GM19238 (cell line): ENCODE results near the gene CD40.
A peak's percentile ranks its signal among the peaks of the same experiment; 100 is the strongest.

Experiments
- DNase-seq: peaks from one replicate; pipeline ENCODE4 v3.0.0; 2011; ENCODE audit warnings: low spot score; ENCODE audit not compliant: insufficient read length

CD40 gene

DNA sequence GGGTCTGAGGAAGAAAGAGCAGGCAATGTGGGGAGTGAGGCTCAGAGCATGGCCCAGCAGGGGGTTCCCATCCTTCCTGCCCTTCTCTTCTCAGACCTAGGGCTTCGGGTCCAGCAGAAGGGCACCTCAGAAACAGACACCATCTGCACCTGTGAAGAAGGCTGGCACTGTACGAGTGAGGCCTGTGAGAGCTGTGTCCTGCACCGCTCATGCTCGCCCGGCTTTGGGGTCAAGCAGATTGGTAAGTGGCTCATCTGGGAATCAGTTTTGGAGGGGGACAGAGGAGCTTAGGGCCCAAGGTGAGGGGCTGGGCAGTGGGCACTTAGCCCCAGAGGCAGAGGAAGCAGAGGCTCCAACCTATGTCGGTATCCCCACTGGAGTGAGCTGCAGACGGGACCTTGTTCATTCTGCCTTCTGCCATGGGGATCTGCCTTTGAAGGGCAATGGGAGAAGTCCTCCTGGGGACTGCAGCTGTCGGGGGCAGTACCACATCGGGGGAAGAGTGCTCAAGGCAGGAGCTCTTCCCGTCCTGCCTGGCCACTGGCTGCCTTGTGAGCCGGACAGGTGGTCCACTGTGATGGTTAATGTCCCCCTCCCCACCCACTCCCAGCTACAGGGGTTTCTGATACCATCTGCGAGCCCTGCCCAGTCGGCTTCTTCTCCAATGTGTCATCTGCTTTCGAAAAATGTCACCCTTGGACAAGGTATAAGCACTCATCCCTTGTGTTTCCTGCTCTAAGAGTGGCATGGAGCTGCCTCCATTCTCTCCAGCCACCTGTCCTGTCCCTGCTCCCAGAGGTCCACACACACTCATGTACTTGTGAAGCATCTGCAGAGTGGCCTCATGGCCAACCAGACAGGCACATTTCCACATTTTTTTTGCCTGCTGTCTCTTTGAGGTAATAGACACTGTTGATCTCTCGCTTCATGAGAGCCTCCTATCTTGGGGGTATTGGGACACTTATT is 4.7 kb downstream of the CD40 start:
- DNase-seq = no peak

DNA sequence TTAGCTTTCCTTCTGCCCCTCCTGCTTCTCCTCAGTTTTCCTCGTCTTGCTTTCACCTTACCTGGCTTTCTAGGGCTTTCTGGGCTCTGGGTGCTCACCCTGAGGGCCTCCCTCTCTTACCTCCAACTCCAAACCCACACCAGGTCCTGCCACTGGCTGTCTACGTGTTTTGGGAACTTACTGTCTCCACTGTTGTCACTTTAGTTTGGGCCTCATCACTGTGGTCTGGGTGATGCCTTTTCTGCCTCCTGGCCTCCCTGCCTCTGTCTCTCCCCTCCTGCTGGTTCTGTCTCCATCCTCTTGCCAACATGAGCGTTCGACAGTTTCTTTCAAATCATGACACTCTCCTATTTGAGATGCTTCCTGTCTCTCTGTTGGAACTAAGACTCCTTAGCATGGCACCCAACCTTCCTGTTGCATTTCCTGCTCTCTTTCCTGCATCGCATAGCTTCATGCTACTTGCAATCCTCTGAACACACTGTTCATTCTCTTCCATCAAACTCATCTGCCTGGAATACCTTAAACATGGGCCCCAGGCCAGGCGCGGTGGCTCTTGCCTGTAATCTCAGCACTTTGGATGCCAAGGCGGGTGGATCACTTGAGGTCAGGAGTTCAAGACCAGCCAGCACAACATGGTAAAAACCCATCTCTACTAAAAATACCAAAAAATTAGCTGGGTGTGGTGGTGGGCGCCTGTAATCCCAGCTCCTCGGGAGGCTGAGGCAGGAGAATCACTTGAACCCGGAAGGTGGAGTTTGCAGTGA is 5.5 kb downstream of the CD40 start:
- DNase-seq = no peak

GRCh38 chr20:46126440-46127056 is 8.4 kb downstream of the CD40 start:
- no peak for DNase-seq

- no peak for DNase-seq
Measured at GRCh38 chr20:46127396-46128010, 9.4 kb downstream of the CD40 start.

- DNase-seq = no peak
Measured at GRCh38 chr20:46128310-46129151, 10.4 kb downstream of the CD40 start.

GRCh38 chr20:46129955-46130481 is 11.9 kb downstream of the CD40 start:
- no peak for DNase-seq

DNA sequence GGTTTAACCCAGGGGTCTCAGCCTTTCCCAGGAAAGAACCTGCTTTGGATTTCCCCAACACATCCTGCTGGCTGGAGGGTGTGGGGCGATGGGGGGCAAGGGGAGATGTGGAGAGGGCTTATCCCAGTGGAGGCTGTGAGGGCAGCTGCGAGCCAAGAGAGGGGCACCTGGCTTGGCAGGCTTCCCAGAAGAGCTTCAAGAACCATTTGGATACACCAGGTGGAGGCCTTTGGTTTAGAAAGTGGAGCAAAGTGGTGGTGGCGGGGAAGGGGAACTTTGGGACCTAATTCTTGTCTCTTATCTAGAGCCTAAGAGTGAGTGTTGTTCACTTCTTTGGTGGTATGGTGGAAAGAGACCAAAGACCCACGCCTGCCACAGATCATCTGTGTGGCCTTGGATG is 12.4 kb downstream of the CD40 start:
- no peak for DNase-seq

- DNase-seq = no peak
Measured at GRCh38 chr20:46131396-46131795, 13.3 kb downstream of the CD40 start.

GRCh38 chr20:46132705-46133120 is 14.6 kb downstream of the CD40 start:
- peak; percentile 72 for DNase-seq

- no peak for DNase-seq
Measured at GRCh38 chr20:46133886-46134654, 16.0 kb downstream of the CD40 start.

- no peak for DNase-seq
Measured at GRCh38 chr20:46134716-46135115, 16.6 kb downstream of the CD40 start.

GRCh38 chr20:46135856-46136633 is 17.9 kb downstream of the CD40 start:
- DNase-seq = no peak

GRCh38 chr20:46137816-46138215 is 19.7 kb downstream of the CD40 start:
- no peak for DNase-seq

GRCh38 chr20:46139266-46139889 is 21.3 kb downstream of the CD40 start:
- no peak for DNase-seq

DNA sequence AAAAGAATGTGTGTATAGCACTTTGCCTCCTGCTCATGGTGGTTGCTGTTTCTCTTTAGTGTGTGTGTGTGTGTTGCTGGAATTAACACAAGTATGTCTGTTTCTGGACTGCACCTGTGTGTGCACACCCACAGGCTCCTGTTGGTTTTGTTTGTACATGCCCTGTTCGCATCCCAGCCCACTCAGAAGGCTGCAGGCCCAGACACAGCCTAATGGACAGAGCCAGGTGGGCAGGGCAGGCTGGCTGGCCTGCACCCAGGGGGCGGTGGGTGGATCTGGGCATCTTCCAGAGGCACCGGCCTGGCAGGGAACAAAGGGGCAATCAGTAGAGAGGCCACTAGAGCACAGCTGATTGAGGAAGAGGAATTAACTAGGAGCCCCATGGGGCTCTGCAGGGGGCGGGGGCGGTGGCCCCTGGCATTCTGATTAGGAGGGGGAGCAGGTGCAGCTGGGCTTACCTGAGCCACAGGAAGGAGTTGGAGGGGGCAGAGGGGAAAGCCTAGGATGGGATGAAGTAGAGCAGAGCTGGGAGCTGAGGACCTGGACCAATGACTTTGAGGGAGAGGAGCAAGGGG is 21.9 kb downstream of the CD40 start:
- no peak for DNase-seq

GRCh38 chr20:46142124-46142523 is 24.0 kb downstream of the CD40 start:
- DNase-seq = no peak

- DNase-seq = no peak
Measured at GRCh38 chr20:46144432-46145025, 26.4 kb downstream of the CD40 start.

DNA sequence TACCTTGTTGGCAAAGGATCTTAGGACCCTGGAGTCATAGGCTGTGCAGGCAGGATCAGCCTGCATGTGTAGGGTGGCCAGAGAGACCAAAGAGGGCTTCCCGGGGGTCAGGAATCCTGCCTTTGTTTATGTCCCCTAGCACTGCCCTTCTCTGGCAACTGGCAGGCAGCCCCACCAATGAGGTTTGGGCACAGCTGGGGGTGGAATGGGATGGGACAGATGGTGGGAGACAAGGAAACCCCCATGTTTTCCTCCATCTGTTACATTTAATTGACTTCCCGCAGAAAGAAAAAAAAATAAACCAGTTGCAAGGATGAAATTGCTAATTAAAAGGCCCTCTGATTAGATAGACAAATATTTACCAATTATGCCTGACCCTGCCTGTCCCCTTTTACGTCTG is 27.6 kb downstream of the CD40 start:
- no peak for DNase-seq
